ENCODE results near the gene KIZ.

GRCh38 chr20:21219686-21220085, 93.8 kb downstream of the KIZ start:
- TF ChIP-seq POLR2A (IDR thresholded peaks at IDR 0.05) (no peak), CTCF (IDR thresholded peaks at IDR 0.05) (no peak)
